ENCODE data around the gene PRDM1.

Gene PRDM1

GRCh38 chr6:106053484-106054205 is 32.5 kb upstream of the PRDM1 start:
- H3K9ac ChIP-seq (ENCODE audit: low read depth, low read length): no peak overlapping the region
- H3K27ac ChIP-seq (ENCODE audit: low read depth, low read length): peak overlapping the region; percentile 9
- H3K9me3 ChIP-seq (ENCODE audit: control insufficient read depth, insufficient read depth, low read length): no peaks in the 10 kb centered on the region
- H3K4me1 ChIP-seq (ENCODE audit: control insufficient read depth, insufficient read depth, low read length): peaks cover 30% of the 10 kb centered on the region
- no peak overlapping the region for H3K4me3 ChIP-seq (ENCODE audit: low read depth, low read length)
- no peaks in the 10 kb centered on the region for H3K36me3 ChIP-seq (ENCODE audit: control insufficient read depth, insufficient read depth, low read length)
- peaks cover 4% of the 10 kb centered on the region; the same call in 1 of the 2 replicates for H3K27me3 ChIP-seq (ENCODE audit: control insufficient read depth, insufficient read depth, low read length)

GRCh38 chr6:106055489-106055888 is 30.6 kb upstream of the PRDM1 start:
- Histone ChIP-seq H3K9me3 (ENCODE audit: control insufficient read depth, insufficient read depth, low read length) (no peaks in the 10 kb centered on the region), H3K4me3 (ENCODE audit: low read depth, low read length) (no peak overlapping the region), H3K27ac (ENCODE audit: low read depth, low read length) (peak overlapping the region; percentile 13)

GRCh38 chr6:106056060-106056745 is 29.9 kb upstream of the PRDM1 start:
- Histone ChIP-seq H3K9ac (ENCODE audit: low read depth, low read length) (no peak overlapping the region), H3K36me3 (ENCODE audit: control insufficient read depth, insufficient read depth, low read length) (no peaks in the 10 kb centered on the region), H3K4me3 (ENCODE audit: low read depth, low read length) (no peak overlapping the region), H3K9me3 (ENCODE audit: control insufficient read depth, insufficient read depth, low read length) (no peaks in the 10 kb centered on the region), H3K4me1 (ENCODE audit: control insufficient read depth, insufficient read depth, low read length) (peaks cover 22% of the 10 kb centered on the region), H3K27me3 (ENCODE audit: control insufficient read depth, insufficient read depth, low read length) (no peaks in the 10 kb centered on the region), H3K27ac (ENCODE audit: low read depth, low read length) (no peak overlapping the region)

More at GRCh38 chr6:106055489-106055888, 30.6 kb upstream of the PRDM1 start:
- Histone ChIP-seq H3K4me1 (ENCODE audit: control insufficient read depth, insufficient read depth, low read length) (peaks cover 29% of the 10 kb centered on the region), H3K27me3 (ENCODE audit: control insufficient read depth, insufficient read depth, low read length) (no peaks in the 10 kb centered on the region), H3K9ac (ENCODE audit: low read depth, low read length) (no peak overlapping the region), H3K36me3 (ENCODE audit: control insufficient read depth, insufficient read depth, low read length) (no peaks in the 10 kb centered on the region)

- no peak overlapping the region for H3K27ac ChIP-seq (ENCODE audit: low read depth, low read length)
These were observed 29.3 kb upstream of the PRDM1 start for GRCh38 chr6:106056746-106057390.

GRCh38 chr6:106059331-106059730 is 26.8 kb upstream of the PRDM1 start:
- Histone ChIP-seq H3K27me3 (ENCODE audit: control insufficient read depth, insufficient read depth, low read length) (no peaks in the 10 kb centered on the region), H3K9me3 (ENCODE audit: control insufficient read depth, insufficient read depth, low read length) (no peaks in the 10 kb centered on the region), H3K27ac (ENCODE audit: low read depth, low read length) (no peak overlapping the region), H3K4me1 (ENCODE audit: control insufficient read depth, insufficient read depth, low read length) (peaks cover 18% of the 10 kb centered on the region; the same call in 1 of the 2 replicates), H3K36me3 (ENCODE audit: control insufficient read depth, insufficient read depth, low read length) (no peaks in the 10 kb centered on the region), H3K9ac (ENCODE audit: low read depth, low read length) (no peak overlapping the region), H3K4me3 (ENCODE audit: low read depth, low read length) (no peak overlapping the region)

More at GRCh38 chr6:106056746-106057390, 29.3 kb upstream of the PRDM1 start:
- Histone ChIP-seq H3K4me3 (ENCODE audit: low read depth, low read length) (no peak overlapping the region), H3K9ac (ENCODE audit: low read depth, low read length) (no peak overlapping the region), H3K4me1 (ENCODE audit: control insufficient read depth, insufficient read depth, low read length) (peaks cover 16% of the 10 kb centered on the region), H3K36me3 (ENCODE audit: control insufficient read depth, insufficient read depth, low read length) (no peaks in the 10 kb centered on the region), H3K27me3 (ENCODE audit: control insufficient read depth, insufficient read depth, low read length) (no peaks in the 10 kb centered on the region), H3K9me3 (ENCODE audit: control insufficient read depth, insufficient read depth, low read length) (no peaks in the 10 kb centered on the region)

- Histone ChIP-seq H3K4me1 (ENCODE audit: control insufficient read depth, insufficient read depth, low read length) (peaks cover 18% of the 10 kb centered on the region; the same call in 1 of the 2 replicates), H3K36me3 (ENCODE audit: control insufficient read depth, insufficient read depth, low read length) (no peaks in the 10 kb centered on the region), H3K9me3 (ENCODE audit: control insufficient read depth, insufficient read depth, low read length) (no peaks in the 10 kb centered on the region), H3K4me3 (ENCODE audit: low read depth, low read length) (no peak overlapping the region), H3K27me3 (ENCODE audit: control insufficient read depth, insufficient read depth, low read length) (no peaks in the 10 kb centered on the region), H3K9ac (ENCODE audit: low read depth, low read length) (no peak overlapping the region), H3K27ac (ENCODE audit: low read depth, low read length) (no peak overlapping the region)
These were observed 26.0 kb upstream of the PRDM1 start for GRCh38 chr6:106060167-106060566.

- Histone ChIP-seq H3K27ac (ENCODE audit: low read depth, low read length) (no peak overlapping the region), H3K4me3 (ENCODE audit: low read depth, low read length) (no peak overlapping the region), H3K36me3 (ENCODE audit: control insufficient read depth, insufficient read depth, low read length) (no peaks in the 10 kb centered on the region), H3K9me3 (ENCODE audit: control insufficient read depth, insufficient read depth, low read length) (no peaks in the 10 kb centered on the region), H3K4me1 (ENCODE audit: control insufficient read depth, insufficient read depth, low read length) (peaks cover 6% of the 10 kb centered on the region; the same call in 1 of the 2 replicates), H3K9ac (ENCODE audit: low read depth, low read length) (no peak overlapping the region), H3K27me3 (ENCODE audit: control insufficient read depth, insufficient read depth, low read length) (no peaks in the 10 kb centered on the region)
These were observed 22.7 kb upstream of the PRDM1 start for GRCh38 chr6:106063448-106063850.

- Histone ChIP-seq H3K4me1 (ENCODE audit: control insufficient read depth, insufficient read depth, low read length) (peaks cover 6% of the 10 kb centered on the region; the same call in 1 of the 2 replicates), H3K27ac (ENCODE audit: low read depth, low read length) (no peak overlapping the region), H3K9me3 (ENCODE audit: control insufficient read depth, insufficient read depth, low read length) (no peaks in the 10 kb centered on the region), H3K27me3 (ENCODE audit: control insufficient read depth, insufficient read depth, low read length) (no peaks in the 10 kb centered on the region), H3K4me3 (ENCODE audit: low read depth, low read length) (no peak overlapping the region), H3K9ac (ENCODE audit: low read depth, low read length) (no peak overlapping the region), H3K36me3 (ENCODE audit: control insufficient read depth, insufficient read depth, low read length) (no peaks in the 10 kb centered on the region)
These were observed 22.0 kb upstream of the PRDM1 start for GRCh38 chr6:106064142-106064541.

- no peak overlapping the region for H3K27ac ChIP-seq (ENCODE audit: low read depth, low read length)
- H3K4me3 ChIP-seq (ENCODE audit: low read depth, low read length): no peak overlapping the region
- H3K9ac ChIP-seq (ENCODE audit: low read depth, low read length): no peak overlapping the region
- H3K9me3 ChIP-seq (ENCODE audit: control insufficient read depth, insufficient read depth, low read length): no peaks in the 10 kb centered on the region
- H3K4me1 ChIP-seq (ENCODE audit: control insufficient read depth, insufficient read depth, low read length): peaks cover 6% of the 10 kb centered on the region; the same call in 1 of the 2 replicates
- H3K36me3 ChIP-seq (ENCODE audit: control insufficient read depth, insufficient read depth, low read length): no peaks in the 10 kb centered on the region
- no peaks in the 10 kb centered on the region for H3K27me3 ChIP-seq (ENCODE audit: control insufficient read depth, insufficient read depth, low read length)
These were observed 21.4 kb upstream of the PRDM1 start for GRCh38 chr6:106064756-106065155.

- Histone ChIP-seq H3K4me3 (ENCODE audit: low read depth, low read length) (no peak overlapping the region), H3K4me1 (ENCODE audit: control insufficient read depth, insufficient read depth, low read length) (peaks cover 6% of the 10 kb centered on the region; the same call in 1 of the 2 replicates), H3K27ac (ENCODE audit: low read depth, low read length) (no peak overlapping the region), H3K27me3 (ENCODE audit: control insufficient read depth, insufficient read depth, low read length) (no peaks in the 10 kb centered on the region), H3K36me3 (ENCODE audit: control insufficient read depth, insufficient read depth, low read length) (no peaks in the 10 kb centered on the region), H3K9ac (ENCODE audit: low read depth, low read length) (no peak overlapping the region), H3K9me3 (ENCODE audit: control insufficient read depth, insufficient read depth, low read length) (no peaks in the 10 kb centered on the region)
These were observed 19.1 kb upstream of the PRDM1 start for GRCh38 chr6:106066989-106067388.

GRCh38 chr6:106069478-106069877 is 16.7 kb upstream of the PRDM1 start:
- Histone ChIP-seq H3K9me3 (ENCODE audit: control insufficient read depth, insufficient read depth, low read length) (no peaks in the 10 kb centered on the region), H3K9ac (ENCODE audit: low read depth, low read length) (no peak overlapping the region), H3K27ac (ENCODE audit: low read depth, low read length) (no peak overlapping the region), H3K4me3 (ENCODE audit: low read depth, low read length) (no peak overlapping the region), H3K36me3 (ENCODE audit: control insufficient read depth, insufficient read depth, low read length) (no peaks in the 10 kb centered on the region), H3K27me3 (ENCODE audit: control insufficient read depth, insufficient read depth, low read length) (no peaks in the 10 kb centered on the region), H3K4me1 (ENCODE audit: control insufficient read depth, insufficient read depth, low read length) (no peaks in the 10 kb centered on the region)
